SK-N-SH (cell line): ENCODE results near the gene P3H2.

Experiments used
- CTCF ChIP-seq: fragments of 200-600 bp; sonication (generic); IDR thresholded peaks from 2 replicates; pipeline ENCODE4 v1.6.1; 2017; ENCODE audit warnings: antibody characterized with exemption, mild to moderate bottlenecking, moderate library complexity
- EP300 ChIP-seq, 2 experiments: IDR thresholded peaks; 2 replicates each; pipeline versions ENCODE4 v1.4.0 to v1.6.1; 2012; ENCODE audit warnings: borderline replicate concordance in 1 of 2, low read depth in 1 of 2, low read length in 1 of 2
- FOXJ3 ChIP-seq: sonication (generic); formaldehyde crosslinking; IDR thresholded peaks from 2 replicates; pipeline ENCODE4 v1.5.1; 2020; ENCODE audit warnings: mild to moderate bottlenecking, missing genetic modification reagents
- GABPA ChIP-seq: IDR thresholded peaks from 2 replicates; pipeline ENCODE4 v1.4.0; 2012; ENCODE audit warnings: low read depth, mild to moderate bottlenecking
- GATA2 ChIP-seq: sonication (generic); formaldehyde crosslinking; IDR thresholded peaks from 2 replicates; pipeline ENCODE4 v1.5.0; 2020; ENCODE audit warnings: mild to moderate bottlenecking, missing genetic modification reagents
- MAX ChIP-seq: IDR thresholded peaks from 2 replicates; pipeline ENCODE4 v1.4.0; 2012; ENCODE audit warnings: low read depth
- POLR2AphosphoS5 ChIP-seq: IDR thresholded peaks from 2 replicates; pipeline ENCODE4 v1.6.1; 2012; ENCODE audit warnings: low read depth, low read length
- RAD21 ChIP-seq: IDR thresholded peaks from 2 replicates; pipeline ENCODE4 v1.6.1; 2012; ENCODE audit warnings: mild to moderate bottlenecking, low read length
- RFX5 ChIP-seq: IDR thresholded peaks from 2 replicates; pipeline ENCODE4 v1.6.1; 2012; ENCODE audit warnings: mild to moderate bottlenecking, improper control_type of control experiment, low read length
- SIN3A ChIP-seq: IDR thresholded peaks from 2 replicates; pipeline ENCODE4 v1.6.1; 2012; ENCODE audit warnings: low read depth, mild to moderate bottlenecking, low read length, moderate library complexity, borderline replicate concordance
- ZBTB33 ChIP-seq: IDR thresholded peaks from 2 replicates; pipeline ENCODE4 v1.4.0; 2012; ENCODE audit warnings: low read depth, borderline replicate concordance

GRCh38 chr3:190003068-190003467 is 117.6 kb downstream of the P3H2 start:
- TF ChIP-seq CTCF (no peak), ZBTB33 (no peak), GATA2 (CRISPR knock-in tag) (no peak), SIN3A (no peak), EP300 (IDR thresholded peaks at IDR 0.05; ENCODE audit: borderline replicate concordance in 1 of 2, low read depth in 1 of 2, low read length in 1 of 2) (no peak), POLR2AphosphoS5 (no peak), GABPA (no peak), RAD21 (no peak), MAX (no peak), RFX5 (no peak), FOXJ3 (CRISPR knock-in tag) (no peak)
